ENCODE data around the gene PAH. TPM values are rescaled to one million over a fixed set of nuclear protein-coding genes. Genes with fewer than 3 reads are reported as not detected.

PAH gene
- total and polyA plus RNA-seq, 3 donors from 2014 or later: 9.3 to 23.2 (median 18.4) TPM

- Histone ChIP-seq H3K9me3 (no peaks in the 10 kb centered on the region), H3K27ac (no peak overlapping the region), H3K4me3 (no peak overlapping the region), H3K27me3 (no peaks in the 10 kb centered on the region), H3K4me1 (no peaks in the 10 kb centered on the region), H3K36me3 (ENCODE audit: low read depth, missing control alignments) (no peaks in the 10 kb centered on the region)
- intact Hi-C loops (cut with DNase I; ENCODE audit: low total_unique reads): no loop called here
- WGBS, 2 donors: 79 to 93% methylated on average over 2 of the region's 2 CpGs
- no peak for TF ChIP-seq CTCF (IDR thresholded peaks at IDR 0.05)
- no peak for TF ChIP-seq POLR2A (IDR thresholded peaks at IDR 0.05)
- no peak for DNase-seq
Observed at GRCh38 chr12:102913453-102914226, 3.4 kb downstream of the PAH start.

DNA sequence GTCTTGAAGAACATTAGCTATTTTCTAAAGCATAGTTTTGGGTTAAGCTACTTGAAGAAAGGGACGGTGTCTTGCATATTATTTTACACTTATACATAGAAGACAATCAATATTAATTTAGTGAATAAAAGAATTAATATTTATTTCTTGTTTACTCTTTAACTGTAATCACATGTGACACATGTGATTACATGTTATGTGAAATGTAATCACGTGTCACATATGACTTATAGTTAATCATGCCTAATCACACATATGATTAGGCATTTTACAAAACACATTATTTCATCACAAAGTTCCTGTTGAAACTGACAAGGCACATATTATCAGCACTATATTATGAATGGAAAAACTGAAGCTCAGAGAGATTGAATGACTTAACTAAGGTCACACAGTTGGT is 4.8 kb downstream of the PAH start:
- 85 to 93% methylated on average over 2 of the region's 2 CpGs for WGBS, 2 donors
- intact Hi-C loops (cut with DNase I; ENCODE audit: low total_unique reads): no loop called here
- H3K4me1 ChIP-seq: no peaks in the 10 kb centered on the region
- TF ChIP-seq CTCF (IDR thresholded peaks at IDR 0.05) (no peak), POLR2A (IDR thresholded peaks at IDR 0.05) (no peak)
- H3K27me3 ChIP-seq: no peaks in the 10 kb centered on the region
- no peaks in the 10 kb centered on the region for H3K36me3 ChIP-seq (ENCODE audit: low read depth, missing control alignments)
- no peaks in the 10 kb centered on the region for H3K9me3 ChIP-seq
- H3K27ac ChIP-seq: no peak overlapping the region
- no peak for DNase-seq
- no peak overlapping the region for H3K4me3 ChIP-seq

DNA sequence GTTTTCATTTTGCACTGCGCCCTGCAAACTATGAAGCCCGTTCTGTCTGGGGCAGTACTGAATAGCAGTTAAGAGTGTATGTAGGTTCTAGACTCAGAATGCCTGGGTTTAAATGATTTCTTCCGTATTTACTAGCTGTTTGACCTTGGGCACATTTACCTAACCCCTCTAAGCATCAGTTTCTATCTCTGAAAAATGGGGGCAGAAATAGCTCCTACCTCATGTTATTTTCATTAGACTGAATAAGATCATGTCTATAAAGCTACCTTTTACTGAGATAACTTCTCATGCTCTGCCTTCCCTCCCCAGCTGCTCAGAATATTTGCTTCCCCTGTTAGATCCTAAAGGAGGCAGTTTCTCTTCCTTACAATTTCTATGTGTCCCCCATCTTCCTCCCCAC is 5.7 kb downstream of the PAH start:
- no peaks in the 10 kb centered on the region for H3K27me3 ChIP-seq
- intact Hi-C loops (cut with DNase I; ENCODE audit: low total_unique reads): no loop called here
- no peaks in the 10 kb centered on the region for H3K4me1 ChIP-seq
- no peak overlapping the region for H3K27ac ChIP-seq
- no peaks in the 10 kb centered on the region for H3K36me3 ChIP-seq (ENCODE audit: low read depth, missing control alignments)
- WGBS, 2 donors: 75 to 94% methylated on average over 3 of the region's 3 CpGs
- no peak overlapping the region for H3K4me3 ChIP-seq
- TF ChIP-seq CTCF (IDR thresholded peaks at IDR 0.05) (no peak), POLR2A (IDR thresholded peaks at IDR 0.05) (no peak)
- DNase-seq: no peak
- no peaks in the 10 kb centered on the region for H3K9me3 ChIP-seq

DNA sequence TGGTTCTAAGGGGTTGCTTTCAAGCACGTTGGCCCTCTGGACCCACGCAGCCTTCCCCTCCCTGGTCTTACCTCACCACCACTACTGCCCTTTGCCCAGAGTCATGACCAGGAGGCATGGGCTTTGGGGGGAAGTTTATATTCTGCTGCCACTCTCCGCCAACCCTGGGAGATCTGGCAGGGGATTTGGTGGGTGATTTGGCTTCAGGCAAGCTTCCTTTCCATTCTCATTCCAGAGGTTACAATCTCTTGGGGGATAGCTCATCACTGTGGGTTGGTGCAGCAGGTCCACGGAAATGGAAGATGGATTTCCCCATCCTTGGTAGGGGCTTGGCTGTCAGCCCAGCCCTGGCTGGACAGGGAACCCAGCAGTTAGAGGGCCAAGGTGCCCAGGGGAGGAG is 6.3 kb downstream of the PAH start:
- 94 to 96% methylated on average over 4 of the region's 4 CpGs for WGBS, 2 donors

More for the DNA sequence above, 6.3 kb downstream of the PAH start:
- no peaks in the 10 kb centered on the region for H3K4me1 ChIP-seq
- H3K27ac ChIP-seq: no peak overlapping the region
- no peaks in the 10 kb centered on the region for H3K27me3 ChIP-seq
- DNase-seq: no peak
- no peaks in the 10 kb centered on the region for H3K9me3 ChIP-seq
- H3K36me3 ChIP-seq (ENCODE audit: low read depth, missing control alignments): no peaks in the 10 kb centered on the region
- TF ChIP-seq CTCF (IDR thresholded peaks at IDR 0.05) (no peak), POLR2A (IDR thresholded peaks at IDR 0.05) (no peak)
- H3K4me3 ChIP-seq: no peak overlapping the region
- intact Hi-C loops (cut with DNase I; ENCODE audit: low total_unique reads): no loop called here
